Stimulated activated naive CD8-positive, alpha-beta T cell treated with anti-CD3 and anti-CD28 coated beads, Interleukin-15, amount 100 ng/mL, for 72 hours (primary cell): ENCODE measurements around the gene MYORG.

ENCODE experiments used
- ATAC-seq: fragments of 150-1000 bp; cut with Tn5 transposase; 2 replicates; pipeline ENCODE4 v1.10.0; 2021; ENCODE audit warnings: mild to moderate bottlenecking, moderate library complexity
- DNase-seq, 2 donors: peaks; one replicate each; pipeline ENCODE4 v3.0.0; 2021 to 2022
- H3K27ac Mint-ChIP-seq, 2 donors: one replicate each; pipeline ENCODE4 v1.8.0; 2022; ENCODE audit warnings: mild to moderate bottlenecking in 2 of 2, mixed read lengths in 2 of 2, moderate library complexity in 2 of 2
- H3K27me3 Mint-ChIP-seq: one replicate; pipeline ENCODE4 v1.8.0; 2022; ENCODE audit warnings: mixed read lengths
- H3K4me1 Mint-ChIP-seq: one replicate; pipeline ENCODE4 v1.8.0; 2022; ENCODE audit warnings: mild to moderate bottlenecking, mixed read lengths
- H3K4me3 Mint-ChIP-seq, 2 donors: one replicate each; pipeline ENCODE4 v1.8.0; 2022; ENCODE audit warnings: mild to moderate bottlenecking in 2 of 2, mixed read lengths in 2 of 2, moderate library complexity in 1 of 2
- H3K9me3 Mint-ChIP-seq, 2 donors: one replicate each; pipeline ENCODE4 v1.8.0; 2022; ENCODE audit warnings: mixed read lengths in 2 of 2

Gene MYORG

GRCh38 chr9:34376596-34377403, at the start of gene MYORG:
Gene MYORG, minus strand, starts transcription at chr9:34376898. Its CDS starts 3,955 bp downstream, at chr9:34372943.
- Mint-ChIP-seq H3K27ac (peak within 1 kb of the TSS in 1 of 2 donors; percentile 69), H3K4me3 (peak within 1 kb of the TSS; percentile 89 to 93), H3K4me1 (peaks cover 58% of the 10 kb centered on the region), H3K9me3 (no peaks in the 10 kb centered on the region), H3K27me3 (peaks cover 8% of the 10 kb centered on the region)
- DNase-seq (peak; percentile 96 to 97), ATAC-seq (peak; percentile 87)

DNA sequence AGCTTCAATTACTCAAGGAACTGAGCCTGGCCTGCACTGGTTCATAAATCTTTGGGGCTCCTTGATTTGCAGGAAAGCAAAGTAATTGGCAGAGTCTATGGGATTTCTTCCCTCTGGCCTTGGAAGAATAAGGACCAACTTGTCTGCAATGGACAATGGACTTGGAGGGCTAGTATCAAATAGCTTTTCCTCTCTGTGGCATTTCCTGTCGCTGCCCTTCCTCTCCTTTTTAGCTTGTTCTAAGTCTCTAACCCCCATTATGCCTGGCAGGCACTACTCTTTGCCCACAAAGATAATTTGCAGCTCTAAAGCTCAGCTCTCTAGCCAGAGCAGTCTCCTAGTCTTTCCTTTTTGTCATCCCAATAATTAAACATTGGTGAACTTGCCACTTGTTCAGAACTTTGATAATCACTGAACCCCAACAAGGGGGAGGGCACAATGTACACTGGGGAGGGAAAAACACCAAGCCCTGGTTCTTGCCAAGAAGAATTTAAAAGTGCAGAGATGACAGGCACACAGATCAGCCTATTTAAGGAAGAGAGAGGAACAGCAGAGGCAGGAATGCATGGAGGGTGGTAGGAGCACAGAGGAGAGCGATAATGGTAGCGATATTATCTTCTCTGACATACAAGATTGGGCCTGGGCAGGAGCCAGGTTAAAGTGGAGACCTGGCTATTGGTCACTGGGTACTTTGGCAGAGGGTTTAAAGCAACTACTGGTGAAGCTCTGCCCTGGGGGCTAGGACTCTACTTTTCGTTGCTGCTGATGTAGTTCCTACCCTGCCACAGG, 43.2 kb upstream of the MYORG start:
- H3K27me3 Mint-ChIP-seq, result no peaks in the 10 kb centered on the region
- no peak overlapping the region for H3K27ac Mint-ChIP-seq
- ATAC-seq, result no peak

DNA sequence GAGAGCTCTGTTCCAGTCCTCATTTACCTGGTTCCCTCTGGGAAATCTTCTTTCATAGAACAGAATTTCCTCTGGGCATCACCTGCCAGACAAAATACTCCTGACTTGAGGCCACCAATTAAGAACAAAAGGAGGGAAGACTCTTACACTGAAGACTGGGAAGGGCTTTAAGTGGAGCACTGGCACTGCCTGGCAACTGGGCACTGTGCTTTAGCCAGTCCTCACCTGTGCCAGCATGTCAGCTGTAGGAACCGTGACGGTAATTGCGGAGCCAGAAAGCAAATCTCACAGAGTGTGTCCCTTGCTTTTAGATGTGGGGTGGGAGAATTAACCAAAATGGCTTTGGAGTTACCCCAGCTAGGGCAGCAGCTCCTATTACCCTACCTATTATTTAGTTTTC, 41.0 kb upstream of the MYORG start:
- Mint-ChIP-seq H3K4me3 (no peak overlapping the region), H3K27ac (no peak overlapping the region), H3K4me1 (no peaks in the 10 kb centered on the region), H3K27me3 (no peaks in the 10 kb centered on the region), H3K9me3 (peaks cover 0 to under 1% of the 10 kb centered on the region in 2 donors)
- ATAC-seq, result no peak
- no peak for DNase-seq

More for the DNA sequence above, 43.2 kb upstream of the MYORG start:
- Mint-ChIP-seq H3K4me3 (no peak overlapping the region), H3K9me3 (no peaks in the 10 kb centered on the region), H3K4me1 (no peaks in the 10 kb centered on the region)
- no peak for DNase-seq

GRCh38 chr9:34413231-34413852, 36.6 kb upstream of the MYORG start:
- Mint-ChIP-seq H3K9me3 (peaks cover 0 to 3% of the 10 kb centered on the region in 2 donors), H3K4me3 (no peak overlapping the region), H3K27ac (no peak overlapping the region), H3K4me1 (no peaks in the 10 kb centered on the region), H3K27me3 (no peaks in the 10 kb centered on the region)
- DNase-seq (no peak), ATAC-seq (no peak)

GRCh38 chr9:34412336-34412735, 35.6 kb upstream of the MYORG start:
- ATAC-seq, result no peak
- Mint-ChIP-seq H3K9me3 (peaks cover 0 to 3% of the 10 kb centered on the region in 2 donors), H3K27ac (no peak overlapping the region), H3K27me3 (no peaks in the 10 kb centered on the region), H3K4me1 (no peaks in the 10 kb centered on the region), H3K4me3 (no peak overlapping the region)
- no peak for DNase-seq

- H3K4me3 Mint-ChIP-seq, result no peak overlapping the region
- no peaks in the 10 kb centered on the region for H3K27me3 Mint-ChIP-seq
- H3K4me1 Mint-ChIP-seq, result no peaks in the 10 kb centered on the region
- no peak for DNase-seq
- peak overlapping the region in 1 of 2 donors; percentile 21 for H3K27ac Mint-ChIP-seq
- no peak for ATAC-seq
- peaks cover 0 to 3% of the 10 kb centered on the region in 2 donors for H3K9me3 Mint-ChIP-seq
Observed at GRCh38 chr9:34409154-34409553, 32.5 kb upstream of the MYORG start.

DNA sequence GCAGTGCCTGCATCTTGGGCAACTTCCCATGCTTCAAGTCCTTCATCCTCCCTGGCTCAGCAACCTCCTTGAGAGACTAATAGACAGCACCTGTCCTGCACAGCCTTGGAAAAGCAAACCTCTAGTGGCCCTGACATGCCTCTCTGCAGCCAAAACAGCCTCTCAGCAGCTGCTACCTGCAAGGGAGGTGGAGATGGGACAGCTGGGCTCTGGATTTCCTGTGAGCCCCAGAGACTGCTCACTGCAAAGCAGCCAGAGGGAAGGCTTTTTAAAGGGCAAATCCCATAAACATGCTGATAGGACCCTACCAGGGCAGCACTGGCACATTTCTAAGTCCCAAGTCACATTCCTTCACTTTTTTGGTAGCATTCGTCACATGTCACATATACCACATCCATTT, 31.5 kb upstream of the MYORG start:
- H3K4me1 Mint-ChIP-seq, result no peaks in the 10 kb centered on the region
- no peak for DNase-seq
- H3K9me3 Mint-ChIP-seq, result peaks cover 0 to 3% of the 10 kb centered on the region in 2 donors
- no peak overlapping the region for H3K27ac Mint-ChIP-seq
- H3K27me3 Mint-ChIP-seq, result no peaks in the 10 kb centered on the region
- no peak for ATAC-seq
- no peak overlapping the region for H3K4me3 Mint-ChIP-seq

DNA sequence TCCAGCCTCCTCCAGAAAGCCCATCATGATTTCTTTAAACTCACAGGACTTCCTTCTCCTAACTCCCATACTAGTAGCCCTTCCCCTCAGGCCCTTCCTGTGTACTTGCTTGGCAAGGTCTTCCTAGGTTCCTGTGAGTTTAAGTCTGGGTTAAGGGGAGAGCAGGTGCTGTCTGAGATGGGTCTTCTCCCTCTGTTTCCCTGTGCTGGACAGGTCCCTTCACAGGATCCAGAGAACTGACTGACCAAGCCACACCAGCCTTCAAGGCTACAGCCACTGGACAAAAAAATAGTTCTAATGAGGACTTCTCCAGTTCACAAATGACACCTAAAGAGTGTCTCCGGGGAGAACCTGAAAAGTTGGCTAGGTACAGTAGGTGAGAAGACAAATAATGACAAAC, 29.5 kb upstream of the MYORG start:
- H3K4me3 Mint-ChIP-seq, result no peak overlapping the region
- H3K9me3 Mint-ChIP-seq, result no peaks in the 10 kb centered on the region
- no peak for ATAC-seq
- no peaks in the 10 kb centered on the region for H3K27me3 Mint-ChIP-seq
- no peak for DNase-seq
- H3K4me1 Mint-ChIP-seq, result no peaks in the 10 kb centered on the region
- H3K27ac Mint-ChIP-seq, result no peak overlapping the region

DNA sequence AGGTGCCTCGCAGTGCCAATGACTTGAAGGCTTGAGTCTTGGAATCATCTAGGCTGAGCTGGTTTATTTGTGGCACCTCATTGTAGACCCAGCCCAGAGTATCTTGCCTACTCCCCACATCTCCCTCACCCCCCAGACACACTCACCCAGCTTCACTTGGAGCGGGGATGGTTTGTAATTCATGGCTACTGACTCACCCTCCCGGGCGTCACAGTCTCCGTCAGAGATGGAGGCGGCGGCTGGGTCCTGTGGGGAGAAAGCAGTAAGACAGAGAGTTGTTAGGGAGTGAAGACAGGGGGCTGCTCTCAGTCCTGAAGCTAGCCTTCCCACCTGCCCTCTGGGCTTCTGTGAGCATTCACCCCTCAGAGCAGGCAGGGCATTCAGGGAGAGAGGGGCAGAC, 29.0 kb upstream of the MYORG start:
- Mint-ChIP-seq H3K9me3 (no peaks in the 10 kb centered on the region), H3K27ac (no peak overlapping the region), H3K27me3 (no peaks in the 10 kb centered on the region), H3K4me1 (no peaks in the 10 kb centered on the region), H3K4me3 (no peak overlapping the region)
- no peak for DNase-seq
- ATAC-seq, result no peak

GRCh38 chr9:34403554-34404380, 27.1 kb upstream of the MYORG start:
- H3K4me1 Mint-ChIP-seq, result no peaks in the 10 kb centered on the region
- no peaks in the 10 kb centered on the region for H3K27me3 Mint-ChIP-seq
- H3K9me3 Mint-ChIP-seq, result no peaks in the 10 kb centered on the region
- ATAC-seq (no peak), DNase-seq (peak; percentile 38 to 43)
- no peak overlapping the region for H3K27ac Mint-ChIP-seq
- no peak overlapping the region for H3K4me3 Mint-ChIP-seq

DNA sequence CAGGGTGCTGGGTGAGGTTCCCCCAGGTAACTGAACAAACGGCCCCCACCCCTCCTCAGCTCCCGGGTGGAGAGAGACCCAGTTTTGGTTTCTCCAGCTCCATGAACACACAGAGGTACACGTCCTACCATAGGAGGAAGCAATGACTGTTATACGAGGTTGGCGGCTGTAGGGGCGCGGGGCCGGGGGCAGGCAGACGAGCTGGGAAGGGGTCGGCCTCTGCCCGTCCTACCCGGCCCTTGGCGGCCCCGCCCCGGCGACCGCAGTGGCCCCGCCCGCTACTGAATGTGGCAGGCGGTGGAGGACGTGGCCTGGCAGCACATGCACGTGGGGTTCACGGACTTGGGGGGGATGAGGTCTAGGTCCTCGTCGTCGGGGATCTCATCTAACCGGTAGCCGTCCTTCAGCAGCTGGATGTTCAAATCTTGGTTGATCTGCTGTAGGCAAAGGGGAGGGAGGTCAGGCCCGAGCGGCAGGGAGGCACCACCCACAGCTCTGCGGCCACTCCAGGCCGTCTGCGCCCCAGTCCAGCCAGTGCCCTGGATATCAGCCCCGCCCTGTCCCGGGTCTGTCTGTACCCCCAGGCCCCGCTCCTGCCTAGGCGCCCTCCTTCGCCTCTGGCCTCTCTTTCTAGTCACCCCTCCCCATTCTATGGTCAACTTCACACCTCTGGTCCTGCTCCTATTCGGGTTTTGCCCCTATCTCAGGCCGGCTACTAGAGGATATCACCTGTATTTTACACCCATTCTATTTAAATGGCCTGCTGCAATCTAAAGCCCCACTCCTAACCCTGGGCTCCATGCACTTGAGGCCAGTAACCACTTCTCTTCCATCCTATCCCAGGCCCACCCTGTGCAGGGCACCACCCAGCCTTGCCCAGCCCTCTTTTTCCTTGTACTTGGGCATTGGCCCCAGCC, 24.2 kb upstream of the MYORG start:
- Mint-ChIP-seq H3K9me3 (no peaks in the 10 kb centered on the region), H3K27me3 (no peaks in the 10 kb centered on the region), H3K4me1 (no peaks in the 10 kb centered on the region), H3K4me3 (no peak overlapping the region), H3K27ac (no peak overlapping the region)
- DNase-seq, result no peak
- ATAC-seq, result peak; percentile 44

DNA sequence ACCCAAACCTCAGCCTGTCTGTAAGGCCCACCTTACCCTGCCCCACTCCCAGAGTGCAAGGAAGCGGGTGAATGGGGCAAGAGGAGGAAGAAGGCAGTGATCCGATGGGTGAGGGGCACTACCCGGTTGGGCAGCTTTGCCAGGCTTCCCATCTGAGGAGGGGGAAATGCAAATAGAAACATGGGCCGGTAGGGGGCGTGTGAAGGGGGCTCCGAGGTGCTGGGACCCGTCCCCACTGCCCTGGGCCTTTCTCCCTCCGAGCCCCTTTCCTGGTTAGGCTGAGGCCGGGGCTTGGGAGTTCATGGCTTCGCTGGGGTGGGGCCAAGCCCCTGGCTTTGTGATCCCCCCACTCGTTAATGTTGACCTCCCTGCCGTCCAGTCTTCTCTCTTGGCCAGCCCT, 23.6 kb upstream of the MYORG start:
- Mint-ChIP-seq H3K9me3 (no peaks in the 10 kb centered on the region), H3K27ac (no peak overlapping the region)

DNA sequence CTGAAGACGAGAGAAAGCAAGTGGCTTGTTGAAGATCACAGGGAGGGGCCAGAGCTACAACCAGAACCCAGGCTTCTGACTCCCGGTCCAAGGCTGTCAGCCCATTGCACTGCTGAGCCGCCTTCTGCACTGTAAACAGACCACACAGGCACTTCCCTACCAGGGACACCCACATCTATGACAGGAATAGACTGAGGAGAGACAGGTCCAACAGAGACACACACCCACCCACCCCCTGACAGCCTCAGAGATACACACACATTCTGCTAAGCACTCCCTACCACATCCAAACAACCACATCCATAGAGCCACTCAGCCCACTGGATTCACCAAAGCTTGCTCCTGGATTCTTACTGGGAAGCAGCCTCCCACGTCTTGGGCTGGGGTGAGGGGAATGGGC, 23.0 kb upstream of the MYORG start:
- H3K9me3 Mint-ChIP-seq, result no peaks in the 10 kb centered on the region
- ATAC-seq (no peak), DNase-seq (no peak)
- H3K27ac Mint-ChIP-seq, result no peak overlapping the region
- H3K4me1 Mint-ChIP-seq, result no peaks in the 10 kb centered on the region
- H3K4me3 Mint-ChIP-seq, result no peak overlapping the region
- H3K27me3 Mint-ChIP-seq, result no peaks in the 10 kb centered on the region

More for the DNA sequence above, 23.6 kb upstream of the MYORG start:
- DNase-seq (no peak), ATAC-seq (peak; percentile 10)
- H3K27me3 Mint-ChIP-seq, result no peaks in the 10 kb centered on the region
- H3K4me3 Mint-ChIP-seq, result no peak overlapping the region
- H3K4me1 Mint-ChIP-seq, result no peaks in the 10 kb centered on the region

GRCh38 chr9:34398875-34399274, 22.2 kb upstream of the MYORG start:
- ATAC-seq (no peak), DNase-seq (no peak)
- Mint-ChIP-seq H3K27ac (no peak overlapping the region), H3K9me3 (no peaks in the 10 kb centered on the region), H3K27me3 (no peaks in the 10 kb centered on the region), H3K4me3 (no peak overlapping the region), H3K4me1 (no peaks in the 10 kb centered on the region)
